Activated CD4-positive, alpha-beta T cell treated with anti-CD3 and anti-CD28 coated beads, Interleukin-2, amount 10 ng/mL, durations not matched to agents 7 days and 5 days (primary cell): ENCODE measurements around the gene DROSHA. TPM values are rescaled to one million over a fixed set of nuclear protein-coding genes. Genes with fewer than 3 reads are reported as not detected.

Experiments used
- CTCF ChIA-PET: fragments of 350-600 bp; sonication (Branson Sonifier 250); formaldehyde crosslinking; loops from one replicate; lab custom pipeline; 2021; ENCODE audit warnings: antibody characterized with exemption; lab: Charles Lee
- POLR2A ChIA-PET: fragments of 350-600 bp; sonication (Branson Sonifier 250); formaldehyde crosslinking; loops from one replicate; lab custom pipeline; 2021; ENCODE audit warnings: antibody characterized with exemption; lab: Charles Lee
- DNase-seq: peaks from one replicate; pipeline ENCODE4 v3.0.0-alpha.2; 2020
- H3K27ac Mint-ChIP-seq: one replicate; pipeline ENCODE4 v1.8.0; 2021; ENCODE audit warnings: mild to moderate bottlenecking, moderate library complexity, mixed read lengths
- H3K27me3 Mint-ChIP-seq: one replicate; pipeline ENCODE4 v1.8.0; 2021; ENCODE audit warnings: mixed read lengths
- H3K36me3 Mint-ChIP-seq: one replicate; pipeline ENCODE4 v1.8.0; 2021; ENCODE audit warnings: low read depth, mixed read lengths
- H3K4me1 Mint-ChIP-seq: one replicate; pipeline ENCODE4 v1.8.0; 2021; ENCODE audit warnings: mixed read lengths
- H3K4me3 Mint-ChIP-seq: one replicate; pipeline ENCODE4 v1.8.0; 2021; ENCODE audit warnings: mild to moderate bottlenecking, moderate library complexity, mixed read lengths
- H3K9me3 Mint-ChIP-seq: one replicate; pipeline ENCODE4 v1.8.0; 2021; ENCODE audit warnings: mixed read lengths
- total RNA-seq, 2 experiments: library from RNA; stranded (reverse); gene quantifications; one replicate each; pipeline ENCODE4 v1.2.3, GENCODE V29; 2021

The DROSHA gene
- total RNA-seq, 2 experiments from 2014 or later, result 76.7 to 80.7 TPM

DNA sequence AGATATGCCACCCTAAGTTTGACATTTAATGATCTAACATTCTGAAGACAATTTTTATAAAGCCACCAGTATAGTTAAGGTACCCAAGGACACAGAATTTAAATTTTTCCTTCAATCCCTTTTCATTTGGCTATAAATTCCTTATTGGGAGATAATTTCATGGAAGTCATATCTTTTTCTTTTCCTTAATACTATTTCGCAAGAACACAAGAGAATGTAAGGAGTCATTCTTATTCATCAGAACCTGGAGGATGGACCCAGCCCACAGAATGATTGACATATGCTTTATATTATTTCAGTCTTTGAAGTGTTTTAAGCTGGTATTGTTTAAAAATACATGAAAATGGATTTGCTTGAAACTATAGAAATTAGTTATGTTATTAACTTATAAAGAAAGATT, 79.6 kb downstream of the DROSHA start:
- ChIA-PET CTCF (no interaction called here), POLR2A (no interaction called here)
- Mint-ChIP-seq H3K4me1 (no peaks in the 10 kb centered on the region), H3K27me3 (no peaks in the 10 kb centered on the region), H3K27ac (no peak overlapping the region), H3K36me3 (peaks cover 52% of the 10 kb centered on the region), H3K9me3 (peaks cover 10% of the 10 kb centered on the region), H3K4me3 (no peak overlapping the region)
- no peak for DNase-seq

DNA sequence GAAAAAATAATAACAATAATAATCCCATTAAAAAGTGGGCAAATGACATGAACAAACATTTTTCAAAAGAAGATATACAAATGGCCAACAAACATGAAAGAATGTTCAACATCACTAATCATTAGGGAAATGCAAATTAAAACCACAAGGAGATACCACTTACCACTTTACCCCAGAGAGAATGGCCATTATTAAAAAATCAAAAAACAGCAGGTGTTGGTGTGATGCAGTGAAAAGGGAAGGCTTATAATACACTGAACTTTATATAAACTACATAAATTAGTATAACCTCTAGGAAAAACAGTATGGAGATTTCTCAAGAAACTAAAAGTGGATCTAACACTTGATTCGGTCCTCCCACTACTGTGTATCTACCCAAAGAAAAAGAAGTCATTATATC, 81.9 kb downstream of the DROSHA start:
- DNase-seq, result no peak
- ChIA-PET POLR2A (no interaction called here), CTCF (no interaction called here)
- Mint-ChIP-seq H3K4me1 (no peaks in the 10 kb centered on the region), H3K27me3 (no peaks in the 10 kb centered on the region), H3K36me3 (peaks cover 53% of the 10 kb centered on the region), H3K27ac (no peak overlapping the region), H3K9me3 (peaks cover under 1% of the 10 kb centered on the region), H3K4me3 (no peak overlapping the region)

DNA sequence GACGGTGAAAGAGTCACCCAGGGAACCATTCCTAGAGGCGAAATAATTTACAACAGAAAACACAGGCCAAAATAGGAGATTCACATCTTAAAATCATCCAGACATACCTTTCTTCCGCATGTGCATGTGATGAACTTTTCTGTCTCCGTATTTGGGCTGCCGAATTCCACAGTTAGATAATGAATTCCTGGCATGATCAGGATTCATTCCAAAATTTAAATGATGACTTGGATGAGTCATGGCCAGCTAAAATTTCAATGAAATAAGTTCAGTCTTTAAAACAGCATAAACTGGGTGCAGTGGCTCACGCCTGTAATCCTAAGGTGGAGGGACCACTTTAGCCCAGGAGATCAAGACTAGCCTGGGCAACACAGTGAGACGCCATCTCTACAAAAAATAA, 82.7 kb downstream of the DROSHA start:
- DNase-seq, result no peak
- H3K4me3 Mint-ChIP-seq, result no peak overlapping the region

DNA sequence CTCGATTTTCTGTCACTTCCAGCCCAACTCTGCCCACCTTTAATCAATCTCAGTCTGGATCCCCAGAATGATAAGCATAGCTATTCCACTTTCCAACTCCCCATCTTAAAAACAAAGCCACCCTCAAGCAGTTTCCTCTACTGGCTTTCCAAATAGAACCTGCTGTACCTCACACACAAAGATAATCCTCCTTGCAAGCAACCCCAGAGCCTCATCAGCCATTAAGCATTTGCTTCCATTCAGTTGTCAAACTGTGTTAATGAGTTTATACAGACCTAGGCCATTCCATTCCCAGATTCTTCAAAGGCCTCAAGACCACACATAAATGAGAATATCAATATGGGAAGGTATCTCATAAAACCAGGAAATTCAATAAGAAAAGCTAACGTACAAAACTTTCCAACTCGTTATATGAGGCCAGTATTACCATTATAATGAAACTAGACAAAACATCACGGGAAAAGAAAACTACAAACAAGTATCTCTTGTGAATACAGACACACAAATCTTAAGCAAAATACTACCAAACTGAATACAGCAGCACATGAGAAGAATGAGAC, 86.8 kb downstream of the DROSHA start:
- H3K4me3 Mint-ChIP-seq, result no peak overlapping the region
- POLR2A ChIA-PET, result no interaction called here
- CTCF ChIA-PET, result interaction anchor here (1.2 kb wide), 1 partner anchor 21 kb away, joined by 4 read pairs; no protein-coding TSS in a partner anchor
- no peaks in the 10 kb centered on the region for H3K4me1 Mint-ChIP-seq
- peaks cover 61% of the 10 kb centered on the region for H3K36me3 Mint-ChIP-seq
- H3K9me3 Mint-ChIP-seq, result no peaks in the 10 kb centered on the region
- H3K27ac Mint-ChIP-seq, result no peak overlapping the region
- no peak for DNase-seq
- H3K27me3 Mint-ChIP-seq, result no peaks in the 10 kb centered on the region

More for the DNA sequence above, 82.7 kb downstream of the DROSHA start:
- H3K36me3 Mint-ChIP-seq, result peaks cover 59% of the 10 kb centered on the region
- H3K27me3 Mint-ChIP-seq, result no peaks in the 10 kb centered on the region
- ChIA-PET POLR2A (no interaction called here), CTCF (no interaction called here)
- H3K4me1 Mint-ChIP-seq, result no peaks in the 10 kb centered on the region
- no peaks in the 10 kb centered on the region for H3K9me3 Mint-ChIP-seq
- no peak overlapping the region for H3K27ac Mint-ChIP-seq

DNA sequence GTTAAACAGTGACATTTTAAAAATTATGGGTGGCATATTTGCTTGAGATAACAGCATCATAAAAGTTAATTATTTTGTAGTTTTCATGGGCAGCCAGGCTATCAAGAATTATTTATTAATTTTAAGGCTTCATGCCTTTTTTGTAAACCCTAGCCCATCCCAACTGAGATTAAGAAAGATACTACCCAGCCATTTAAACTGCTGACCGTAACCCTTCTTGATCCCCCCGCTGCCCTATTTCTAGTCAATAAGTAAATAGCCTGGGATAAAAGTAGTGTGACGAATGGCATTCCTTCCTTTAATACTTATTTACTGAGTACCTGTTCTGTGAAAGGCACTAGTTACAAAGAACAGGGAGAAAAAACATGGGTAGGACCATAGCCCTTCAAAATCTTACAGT, 88.3 kb downstream of the DROSHA start:
- no peak for DNase-seq
- no peaks in the 10 kb centered on the region for H3K4me1 Mint-ChIP-seq
- H3K9me3 Mint-ChIP-seq, result no peaks in the 10 kb centered on the region
- ChIA-PET POLR2A (no interaction called here), CTCF (interaction anchor here (1.2 kb wide), 1 partner anchor 14 kb away, joined by 3 read pairs; no protein-coding TSS in a partner anchor)
- H3K27ac Mint-ChIP-seq, result no peak overlapping the region
- no peak overlapping the region for H3K4me3 Mint-ChIP-seq
- H3K36me3 Mint-ChIP-seq, result peaks cover 54% of the 10 kb centered on the region
- H3K27me3 Mint-ChIP-seq, result no peaks in the 10 kb centered on the region

DNA sequence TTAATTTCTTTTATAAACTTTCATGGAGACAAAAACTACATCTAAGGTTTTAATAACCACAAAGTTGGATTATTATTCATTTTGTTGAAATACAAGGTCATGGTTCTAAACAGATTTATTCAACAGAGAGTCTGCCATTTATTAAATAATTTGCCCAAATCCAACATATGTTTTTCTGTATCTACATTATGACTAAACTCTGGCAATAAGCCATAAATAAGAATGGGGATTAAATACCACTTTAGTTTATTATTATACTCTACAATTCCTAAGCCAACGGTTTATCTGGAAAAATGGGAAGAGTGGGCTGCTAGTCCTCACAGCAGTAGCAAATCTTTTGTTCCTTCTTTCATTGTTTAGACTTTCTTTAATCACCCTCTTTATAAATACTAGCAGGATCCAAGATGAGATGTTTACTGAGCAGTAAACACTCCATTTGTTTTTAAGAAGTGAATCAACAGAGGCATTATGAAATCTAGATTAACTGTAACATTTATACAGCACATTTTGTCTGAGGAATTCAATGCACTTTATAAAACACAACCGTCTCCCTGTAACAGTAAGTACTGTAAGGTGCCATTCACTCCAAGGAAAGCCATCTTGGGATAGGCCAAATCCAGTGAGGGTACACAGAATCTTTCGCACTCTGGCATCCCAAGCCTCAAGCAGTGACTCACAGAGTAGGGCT, 89.7 kb downstream of the DROSHA start:
- Mint-ChIP-seq H3K4me3 (no peak overlapping the region), H3K36me3 (peaks cover 51% of the 10 kb centered on the region), H3K4me1 (no peaks in the 10 kb centered on the region), H3K27me3 (no peaks in the 10 kb centered on the region), H3K27ac (no peak overlapping the region), H3K9me3 (no peaks in the 10 kb centered on the region)
- CTCF ChIA-PET, result no interaction called here
- no peak for DNase-seq
- POLR2A ChIA-PET, result no interaction called here

DNA sequence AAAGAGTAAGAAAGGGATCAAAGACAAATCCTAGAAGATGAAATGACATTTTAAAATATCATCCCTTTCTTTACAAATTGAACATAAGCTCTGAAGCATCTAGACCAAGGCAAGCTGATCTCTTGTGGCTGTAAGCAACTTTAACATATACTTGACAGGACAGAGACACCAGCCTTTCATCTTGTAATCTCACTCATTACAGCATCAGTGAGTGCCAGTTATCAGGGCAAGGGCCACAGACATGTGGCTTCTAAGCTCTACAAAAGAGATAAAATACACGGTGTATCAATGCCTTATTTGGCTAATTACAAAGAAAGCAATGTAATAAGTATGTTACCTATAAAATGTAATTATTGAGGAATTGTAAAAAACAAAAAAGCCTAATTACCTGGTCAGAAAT, 95.0 kb downstream of the DROSHA start:
- Mint-ChIP-seq H3K36me3 (peaks cover 39% of the 10 kb centered on the region), H3K4me1 (no peaks in the 10 kb centered on the region)

DNA sequence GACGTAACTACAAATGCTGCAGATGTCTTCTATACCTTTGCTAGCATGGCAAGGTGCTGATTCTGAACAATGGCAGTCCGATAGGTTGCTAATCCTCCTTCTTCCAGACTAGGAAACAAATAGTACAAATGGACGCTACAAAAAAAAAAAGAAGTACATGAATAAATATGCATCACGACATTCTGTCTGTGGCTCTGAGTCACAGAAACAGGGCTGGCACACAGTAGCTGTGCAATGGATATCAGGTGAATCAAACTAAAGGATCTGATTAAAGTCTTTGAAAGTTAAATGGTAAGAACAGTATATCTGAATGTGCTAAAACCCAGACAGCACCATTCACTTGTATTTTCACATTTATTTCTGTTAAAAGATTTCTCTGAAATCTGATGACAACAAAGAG, 96.2 kb downstream of the DROSHA start:
- no peak overlapping the region for H3K27ac Mint-ChIP-seq
- DNase-seq, result no peak
- peaks cover 47% of the 10 kb centered on the region for H3K36me3 Mint-ChIP-seq
- H3K4me3 Mint-ChIP-seq, result no peak overlapping the region
- CTCF ChIA-PET, result interaction anchor here (0.6 to 0.8 kb wide), 2 partner anchors 11 to 94 kb away, joined by 3 to 4 read pairs; no protein-coding TSS in a partner anchor
- POLR2A ChIA-PET, result no interaction called here
- no peaks in the 10 kb centered on the region for H3K9me3 Mint-ChIP-seq
- H3K4me1 Mint-ChIP-seq, result peaks cover 7% of the 10 kb centered on the region
- H3K27me3 Mint-ChIP-seq, result no peaks in the 10 kb centered on the region

More for the DNA sequence above, 95.0 kb downstream of the DROSHA start:
- CTCF ChIA-PET, result no interaction called here
- DNase-seq, result no peak
- Mint-ChIP-seq H3K27me3 (no peaks in the 10 kb centered on the region), H3K27ac (no peak overlapping the region), H3K9me3 (no peaks in the 10 kb centered on the region), H3K4me3 (no peak overlapping the region)
- POLR2A ChIA-PET, result no interaction called here

DNA sequence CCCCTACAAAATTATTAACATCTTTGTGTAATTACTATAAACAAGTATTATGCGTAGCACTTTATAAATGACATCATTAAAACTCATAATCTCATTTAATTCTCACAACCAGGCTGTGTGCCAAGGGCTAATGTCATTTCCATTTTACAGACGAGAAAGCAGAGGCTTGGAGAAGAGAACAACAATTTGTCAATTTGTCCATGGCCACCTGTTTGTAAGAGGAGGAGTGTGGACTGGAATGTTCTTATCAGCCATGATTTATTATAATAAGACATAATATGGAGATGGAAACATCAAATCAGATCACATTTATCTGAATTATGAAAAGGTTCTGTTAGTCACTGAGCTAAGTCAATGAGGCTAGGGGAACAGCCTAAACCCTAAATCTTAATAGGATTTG, 97.0 kb downstream of the DROSHA start:
- POLR2A ChIA-PET, result no interaction called here
- Mint-ChIP-seq H3K9me3 (no peaks in the 10 kb centered on the region), H3K27ac (no peak overlapping the region), H3K27me3 (no peaks in the 10 kb centered on the region), H3K4me3 (no peak overlapping the region), H3K4me1 (peaks cover 14% of the 10 kb centered on the region), H3K36me3 (peaks cover 53% of the 10 kb centered on the region)
- no peak for DNase-seq
- CTCF ChIA-PET, result no interaction called here

DNA sequence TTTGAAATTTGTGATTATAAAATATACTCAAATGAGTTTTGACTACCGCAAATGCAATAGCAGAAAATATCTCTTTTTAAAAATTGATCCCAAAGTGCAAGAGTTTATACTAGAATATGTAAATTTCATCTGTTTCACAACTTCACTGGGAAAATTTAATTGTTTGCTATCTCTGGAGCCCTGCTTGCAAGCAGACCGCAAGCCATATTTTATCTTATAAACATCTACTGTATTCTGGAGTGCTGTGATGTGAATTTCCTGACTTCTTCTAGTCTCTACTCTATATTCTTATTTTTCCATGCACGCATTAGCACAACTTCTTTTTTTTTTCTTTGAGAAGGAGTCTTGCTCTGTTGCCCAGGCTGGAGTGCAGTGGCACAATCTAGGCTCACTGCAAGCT, 98.7 kb downstream of the DROSHA start:
- Mint-ChIP-seq H3K9me3 (no peaks in the 10 kb centered on the region), H3K27me3 (no peaks in the 10 kb centered on the region), H3K4me3 (no peak overlapping the region), H3K4me1 (peaks cover 14% of the 10 kb centered on the region), H3K27ac (no peak overlapping the region), H3K36me3 (peaks cover 50% of the 10 kb centered on the region)
- CTCF ChIA-PET, result no interaction called here
- DNase-seq, result no peak
- POLR2A ChIA-PET, result no interaction called here

DNA sequence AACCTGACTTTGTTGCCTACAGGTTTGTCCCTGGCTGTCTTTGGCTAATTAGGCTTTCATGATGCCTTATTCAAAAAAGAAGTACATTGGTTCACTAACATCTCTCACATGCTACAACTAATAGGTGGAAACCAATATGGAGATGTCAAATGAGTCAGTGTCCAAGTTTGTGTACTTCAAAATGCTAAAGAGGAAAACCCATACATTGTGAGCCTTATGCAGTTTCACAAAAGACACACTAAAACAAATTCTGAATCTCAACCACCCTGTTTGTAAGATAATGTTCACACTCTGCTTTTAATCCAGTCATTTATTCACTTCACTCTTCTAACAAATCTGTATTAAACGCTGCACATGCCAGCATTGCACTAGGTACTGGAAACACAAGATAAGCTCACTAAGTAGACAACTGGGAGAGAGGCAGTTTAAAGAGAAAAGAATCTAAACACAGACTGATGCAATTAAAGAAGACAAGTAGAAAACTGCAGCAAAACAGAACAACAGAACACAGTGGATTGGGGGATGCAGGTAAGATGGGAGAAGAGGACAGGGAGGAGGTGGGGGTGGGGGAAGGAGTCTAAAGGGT, 104.1 kb downstream of the DROSHA start:
- Mint-ChIP-seq H3K36me3 (peaks cover 43% of the 10 kb centered on the region), H3K27ac (no peak overlapping the region), H3K4me1 (peaks cover 14% of the 10 kb centered on the region)

DNA sequence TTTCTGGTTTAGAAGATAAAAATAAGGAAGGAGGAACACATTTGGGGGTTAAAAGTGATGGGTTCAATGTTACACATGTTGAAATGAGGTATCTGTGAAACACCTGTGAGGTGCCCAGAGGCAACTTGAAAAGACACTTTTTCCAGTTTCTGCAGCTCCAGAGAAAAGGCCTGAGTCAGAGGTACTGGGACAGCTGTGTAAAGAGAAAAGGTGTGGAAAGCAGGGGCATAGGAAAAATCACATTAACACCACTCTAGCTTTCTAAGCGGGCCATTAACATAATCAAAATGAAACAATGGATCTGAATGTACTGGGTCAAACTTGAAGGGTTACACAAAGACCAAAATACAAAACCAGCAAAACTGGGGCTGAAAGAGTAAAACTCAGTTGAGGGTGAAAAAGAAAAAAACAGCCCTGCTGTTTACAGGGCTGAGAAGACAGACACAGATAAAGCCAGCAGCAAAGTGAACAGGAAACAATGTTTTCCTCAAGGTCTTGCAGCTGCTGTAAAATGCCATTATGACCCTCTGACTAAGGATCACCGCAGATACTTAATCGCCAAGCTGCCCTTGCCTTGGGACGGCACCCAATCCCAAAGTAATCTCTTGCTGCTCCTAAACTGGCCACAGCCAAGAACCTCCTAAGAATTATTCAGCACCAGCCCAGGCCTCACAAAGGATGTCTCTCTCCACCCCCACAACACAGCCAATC, 104.7 kb downstream of the DROSHA start:
- DNase-seq, result no peak
- no peaks in the 10 kb centered on the region for H3K9me3 Mint-ChIP-seq
- H3K27ac Mint-ChIP-seq, result no peak overlapping the region
- no peak overlapping the region for H3K4me3 Mint-ChIP-seq
- peaks cover 14% of the 10 kb centered on the region for H3K4me1 Mint-ChIP-seq
- ChIA-PET POLR2A (no interaction called here), CTCF (no interaction called here)
- H3K36me3 Mint-ChIP-seq, result peaks cover 42% of the 10 kb centered on the region
- no peaks in the 10 kb centered on the region for H3K27me3 Mint-ChIP-seq

More for the DNA sequence above, 104.1 kb downstream of the DROSHA start:
- no peak for DNase-seq
- Mint-ChIP-seq H3K4me3 (no peak overlapping the region), H3K27me3 (no peaks in the 10 kb centered on the region), H3K9me3 (no peaks in the 10 kb centered on the region)
- ChIA-PET POLR2A (no interaction called here), CTCF (no interaction called here)
